HepG2 (cell line): Measurements from ENCODE around the gene DENND10. TPM values are rescaled to one million over a fixed set of nuclear protein-coding genes. Genes with fewer than 3 reads are reported as not detected.

Experiments used
- AHDC1 ChIP-seq: sonication (generic); formaldehyde crosslinking; IDR thresholded peaks from 2 replicates; pipeline ENCODE4 v1.5.1; 2020; ENCODE audit warnings: mild to moderate bottlenecking, missing genetic modification reagents, borderline replicate concordance
- ARID2 ChIP-seq: sonication (generic); formaldehyde crosslinking; IDR thresholded peaks from 2 replicates; pipeline ENCODE4 v1.8.1; 2022; ENCODE audit warnings: mild to moderate bottlenecking, missing genetic modification reagents, borderline replicate concordance
- ASH2L ChIP-seq: fragments of 300-600, 200-600 bp; sonication (generic); IDR thresholded peaks from 2 replicates; pipeline ENCODE4 v1.7.0; 2017; ENCODE audit warnings: low read depth, mild to moderate bottlenecking, moderate library complexity, mixed read lengths, low read length; ENCODE audit not compliant: insufficient read length
- GABPB1 ChIP-seq: IDR thresholded peaks from 2 replicates; pipeline ENCODE4 v1.6.1; 2016; ENCODE audit warnings: mild to moderate bottlenecking, missing genetic modification reagents, moderate library complexity, missing compliant biosample characterization
- HNRNPL ChIP-seq: fragments of 200-400 bp; formaldehyde crosslinking; IDR thresholded peaks from 2 replicates; pipeline ENCODE4 v1.6.1; 2017; ENCODE audit warnings: mild to moderate bottlenecking, low read depth, low read length
- KAT8 ChIP-seq: IDR thresholded peaks from 2 replicates; pipeline ENCODE4 v1.6.1; 2016; ENCODE audit warnings: missing genetic modification reagents, missing compliant biosample characterization
- KLF13 ChIP-seq: sonication (generic); formaldehyde crosslinking; IDR thresholded peaks from 2 replicates; pipeline ENCODE4 v1.4.0; 2020; ENCODE audit warnings: mild to moderate bottlenecking, missing genetic modification reagents
- PPARG ChIP-seq: conservative IDR thresholded peaks from 2 replicates; pipeline ENCODE4 v1.6.1; 2016; ENCODE audit warnings: missing biosample characterization, missing genetic modification reagents
- RBFOX2 ChIP-seq: fragments of 200-400 bp; formaldehyde crosslinking; IDR thresholded peaks from 2 replicates; pipeline ENCODE4 v1.6.1; 2017; ENCODE audit warnings: low read depth, mild to moderate bottlenecking, low read length
- TARDBP ChIP-seq: sonication (generic); formaldehyde crosslinking; IDR thresholded peaks from 2 replicates; pipeline ENCODE4 v1.8.0; 2022; ENCODE audit warnings: mild to moderate bottlenecking, missing genetic modification reagents
- TRIM22 ChIP-seq: fragments of 450-650 bp; IDR thresholded peaks from 2 replicates; pipeline ENCODE4 v1.6.1; 2017
- ZBTB26 ChIP-seq: IDR thresholded peaks from 2 replicates; pipeline ENCODE4 v1.6.1; 2016; ENCODE audit warnings: missing compliant biosample characterization, missing genetic modification reagents, borderline replicate concordance
- ZNF124 ChIP-seq: sonication (generic); formaldehyde crosslinking; IDR thresholded peaks from 2 replicates; pipeline ENCODE4 v1.4.0; 2020; ENCODE audit warnings: missing genetic modification reagents
- ZNF235 ChIP-seq: sonication (generic); formaldehyde crosslinking; IDR thresholded peaks from 2 replicates; pipeline ENCODE4 v1.8.1; 2023; ENCODE audit warnings: mild to moderate bottlenecking, missing genetic modification reagents, borderline replicate concordance
- ZNF33B ChIP-seq: sonication (generic); formaldehyde crosslinking; IDR thresholded peaks from 2 replicates; pipeline ENCODE4 v1.5.1; 2020; ENCODE audit warnings: mild to moderate bottlenecking, missing genetic modification reagents
- ZNF34 ChIP-seq: sonication (generic); formaldehyde crosslinking; IDR thresholded peaks from 2 replicates; pipeline ENCODE4 v1.4.0; 2020; ENCODE audit warnings: mild to moderate bottlenecking, missing genetic modification reagents, borderline replicate concordance
- ZNF441 ChIP-seq: sonication (generic); formaldehyde crosslinking; IDR thresholded peaks from 2 replicates; pipeline ENCODE4 v1.7.0; 2021; ENCODE audit warnings: missing genetic modification reagents, borderline replicate concordance
- ZNF552 ChIP-seq: sonication (generic); formaldehyde crosslinking; IDR thresholded peaks from 2 replicates; pipeline ENCODE4 v1.9.0; 2022; ENCODE audit warnings: missing genetic modification reagents, mild to moderate bottlenecking, borderline replicate concordance
- ZNF709 ChIP-seq: sonication (generic); formaldehyde crosslinking; IDR thresholded peaks from 2 replicates; pipeline ENCODE4 v1.5.0; 2020; ENCODE audit warnings: mild to moderate bottlenecking, missing genetic modification reagents
- ZSCAN21 ChIP-seq: sonication (generic); formaldehyde crosslinking; IDR thresholded peaks from 2 replicates; pipeline ENCODE4 v1.8.0; 2022; ENCODE audit warnings: mild to moderate bottlenecking, missing genetic modification reagents, moderate library complexity, borderline replicate concordance
- ZSCAN9 ChIP-seq: IDR thresholded peaks from 2 replicates; pipeline ENCODE4 v1.6.1; 2016; ENCODE audit warnings: borderline replicate concordance
- polyA plus RNA-seq, 8 experiments: library from polyadenylated mRNA; depleted of rRNA in 3 of 8; stranded (reverse) in 7 of 8; unstranded in 1 of 8; fragments of >200 nt; fragmentation: Illumina TruSeq in 4 of 8; extraction: Trizol in 4 of 8; gene quantifications; 2 replicates each; pipeline versions ENCODE4 v1.2.1 to v1.2.3, GENCODE V29; 2011 to 2016; ENCODE audit warnings: low read depth in 4 of 8, missing spikeins in 1 of 8, mixed read lengths in 1 of 8; ENCODE audit not compliant: insufficient read depth in 1 of 8
- total RNA-seq, 5 experiments: library from RNA; depleted of rRNA; stranded (reverse); fragments of >200 nt; fragmentation: Illumina TruSeq; extraction: Trizol; gene quantifications; 2 replicates each; pipeline ENCODE4 v1.2.3, GENCODE V29; 2016; ENCODE audit warnings: low read depth in 1 of 5

DENND10 gene
- total and polyA plus RNA-seq, 2 of the 13 experiments (the other 11 are each of a cell fraction or from before 2014, with no cell fraction given), result 43.7 to 78.8 TPM

GRCh38 chr10:119165171-119166117, 61.5 kb downstream of the DENND10 start, which contains the start of gene SFXN4 (continued):
- TF ChIP-seq GABPB1 (CRISPR knock-in tag) (peak; percentile 81; the same call in 1 of the 2 replicates), AHDC1 (CRISPR knock-in tag) (no peak), ZNF552 (no peak), TRIM22 (no peak), RBFOX2 (peak; percentile 93), ZSCAN9 (CRISPR knock-in tag) (no peak; the same call in 1 of the 2 replicates), ZNF441 (CRISPR knock-in tag) (no peak), ZNF235 (CRISPR knock-in tag) (0 out of 2 replicates have a peak, but pooled peaks have one; percentile 42), ZBTB26 (CRISPR knock-in tag) (peak; percentile 41; the same call in 1 of the 2 replicates), HNRNPL (0 out of 2 replicates have a peak, but pooled peaks have one; percentile 76), ASH2L (peak; percentile 81), ZNF124 (CRISPR knock-in tag) (0 out of 2 replicates have a peak, but pooled peaks have one; percentile 17), KAT8 (CRISPR knock-in tag) (peak; percentile 76; the same call in 1 of the 2 replicates), ARID2 (no peak), PPARG (CRISPR knock-in tag) (0 out of 2 replicates have a peak, but pooled peaks have one; percentile 9), KLF13 (CRISPR knock-in tag) (0 out of 2 replicates have a peak, but pooled peaks have one; percentile 28), ZNF33B (CRISPR knock-in tag) (no peak), ZSCAN21 (peak; percentile 39; the same call in 1 of the 2 replicates), ZNF34 (no peak), ZNF709 (CRISPR knock-in tag) (peak; percentile 42; the same call in 1 of the 2 replicates), TARDBP (0 out of 2 replicates have a peak, but pooled peaks have one; percentile 6)
